Tibial nerve (tissue), 4 donors: ENCODE results near the gene PJA1.

Experiments
- EP300 ChIP-seq, 2 donors: sonication (generic); formaldehyde crosslinking; IDR thresholded peaks; one replicate each; pipeline ENCODE4 v1.6.1; 2017; ENCODE audit warnings: antibody characterized with exemption in 2 of 2, mild to moderate bottlenecking in 1 of 2
- POLR2A ChIP-seq, 2 donors: fragments of 450-650 bp; IDR thresholded peaks; one replicate each; pipeline ENCODE4 v1.6.1; 2017; ENCODE audit warnings: antibody characterized with exemption in 2 of 2, mild to moderate bottlenecking in 2 of 2, moderate library complexity in 2 of 2
- TF ChIP-seq, protein P1 (sequence below), 5 experiments: fragments of 200-600 bp in 3 of 5; fragments of 450-650 bp in 2 of 5; sonication (generic) in 3 of 5; IDR thresholded peaks; one replicate each; pipeline ENCODE4 v1.5.1; 2016 to 2019; ENCODE audit warnings: antibody characterized with exemption in 5 of 5, mild to moderate bottlenecking in 3 of 5, moderate library complexity in 2 of 5

DNA sequence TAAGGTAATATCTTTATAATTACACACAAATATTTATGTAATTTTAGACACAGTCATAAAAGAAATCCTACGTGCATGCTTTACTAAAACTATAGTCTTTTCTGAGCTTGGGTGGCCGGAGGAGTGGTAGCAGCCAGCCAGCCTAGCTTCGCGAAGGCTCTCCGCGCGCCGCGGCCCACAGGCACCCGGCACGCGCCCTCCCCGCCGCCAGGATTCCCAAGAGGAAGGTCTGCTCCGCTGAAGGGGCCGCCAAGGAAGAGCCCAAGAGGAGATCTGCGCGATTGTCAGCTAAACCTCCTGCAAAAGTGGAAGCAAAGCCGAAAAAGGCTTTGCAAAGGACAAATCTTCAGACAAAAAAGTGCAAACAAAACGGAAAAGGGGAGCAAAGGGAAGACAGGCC lies 8.7 kb upstream of the PJA1 start:
- TF ChIP-seq, protein P1, sequence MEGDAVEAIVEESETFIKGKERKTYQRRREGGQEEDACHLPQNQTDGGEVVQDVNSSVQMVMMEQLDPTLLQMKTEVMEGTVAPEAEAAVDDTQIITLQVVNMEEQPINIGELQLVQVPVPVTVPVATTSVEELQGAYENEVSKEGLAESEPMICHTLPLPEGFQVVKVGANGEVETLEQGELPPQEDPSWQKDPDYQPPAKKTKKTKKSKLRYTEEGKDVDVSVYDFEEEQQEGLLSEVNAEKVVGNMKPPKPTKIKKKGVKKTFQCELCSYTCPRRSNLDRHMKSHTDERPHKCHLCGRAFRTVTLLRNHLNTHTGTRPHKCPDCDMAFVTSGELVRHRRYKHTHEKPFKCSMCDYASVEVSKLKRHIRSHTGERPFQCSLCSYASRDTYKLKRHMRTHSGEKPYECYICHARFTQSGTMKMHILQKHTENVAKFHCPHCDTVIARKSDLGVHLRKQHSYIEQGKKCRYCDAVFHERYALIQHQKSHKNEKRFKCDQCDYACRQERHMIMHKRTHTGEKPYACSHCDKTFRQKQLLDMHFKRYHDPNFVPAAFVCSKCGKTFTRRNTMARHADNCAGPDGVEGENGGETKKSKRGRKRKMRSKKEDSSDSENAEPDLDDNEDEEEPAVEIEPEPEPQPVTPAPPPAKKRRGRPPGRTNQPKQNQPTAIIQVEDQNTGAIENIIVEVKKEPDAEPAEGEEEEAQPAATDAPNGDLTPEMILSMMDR (IDR thresholded peaks at IDR 0.05), result no peak
- no peak for TF ChIP-seq EP300 (IDR thresholded peaks at IDR 0.05)
- TF ChIP-seq POLR2A (IDR thresholded peaks at IDR 0.05), result no peak
